Measurements from ENCODE around the gene CSHL1.
"Not testable (repeated sequence)": the region's sequence is repeated elsewhere in the genome, so short reads cannot be mapped to it uniquely, and the experiment has no call there.

The CSHL1 gene

DNA sequence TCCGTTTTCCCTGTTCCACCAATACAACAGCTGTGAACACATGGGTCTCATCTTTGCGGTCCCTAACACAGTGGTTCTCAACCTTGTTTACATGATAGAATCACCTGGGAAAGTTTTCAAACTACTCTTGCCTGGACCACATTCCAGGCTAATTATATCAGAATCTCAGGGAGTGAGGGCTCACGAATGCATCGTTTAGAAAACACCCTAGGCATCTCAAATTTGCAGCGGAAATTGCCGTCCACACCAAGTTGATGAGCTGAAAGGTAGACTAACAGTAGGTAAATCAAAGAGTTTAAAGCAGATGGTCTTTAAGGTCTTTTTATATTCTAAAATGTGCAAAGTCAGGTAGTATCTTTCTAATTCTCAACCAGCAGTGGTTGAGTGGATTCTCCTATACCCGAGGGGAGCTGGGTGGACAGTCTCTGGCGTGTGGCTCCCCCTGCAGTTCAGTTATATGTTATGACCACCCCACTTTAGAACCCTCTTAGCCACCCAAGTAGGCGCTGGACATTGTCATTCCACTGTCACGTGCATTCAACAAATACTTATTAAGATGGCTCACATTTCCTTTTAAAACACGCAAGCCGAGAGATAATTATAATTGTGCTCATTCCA, 3.8 kb downstream of the CSHL1 start:
- H3K9me3 ChIP-seq (ENCODE audit: control insufficient read depth in 2 of 2, low read length in 2 of 2); H3K27ac ChIP-seq (ENCODE audit: low read depth in 2 of 2, low read length in 2 of 2); H3K4me3 ChIP-seq (ENCODE audit: low read length in 2 of 2); H3K4me1 ChIP-seq (ENCODE audit: control insufficient read depth in 2 of 2, insufficient read depth in 2 of 2, low read length in 2 of 2); H3K27me3 ChIP-seq (ENCODE audit: control insufficient read depth in 2 of 2, insufficient read depth in 2 of 2, low read length in 2 of 2); H3K9ac ChIP-seq (ENCODE audit: low read depth in 1 of 2, low read length in 2 of 2); H3K36me3 ChIP-seq (ENCODE audit: control insufficient read depth in 2 of 2, insufficient read depth in 2 of 2, low read length in 2 of 2): not testable (repeated sequence)

DNA sequence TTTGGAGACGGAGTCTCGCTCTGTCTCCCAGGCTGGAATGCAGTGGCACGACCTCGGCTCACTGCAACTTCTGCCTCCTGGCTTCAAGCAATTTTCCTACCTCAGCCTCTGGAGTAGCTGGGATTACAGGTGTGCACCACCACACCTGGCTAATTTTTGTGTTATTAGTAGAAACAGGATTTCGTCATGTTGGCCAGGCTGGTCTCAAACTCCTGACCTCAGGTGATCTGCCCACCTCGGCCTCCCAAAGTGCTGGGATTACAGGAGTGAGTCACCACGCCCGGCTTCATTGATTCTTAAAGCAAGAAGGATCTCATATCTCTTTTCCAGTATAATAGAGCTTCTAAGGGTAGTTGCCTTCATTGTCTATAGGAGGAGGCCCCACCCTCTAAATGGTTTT, 6.3 kb downstream of the CSHL1 start:
- not testable (repeated sequence) for H3K9me3 ChIP-seq (ENCODE audit: control insufficient read depth in 2 of 2, low read length in 2 of 2); H3K4me3 ChIP-seq (ENCODE audit: low read length in 2 of 2); H3K27ac ChIP-seq (ENCODE audit: low read depth in 2 of 2, low read length in 2 of 2); H3K4me1 ChIP-seq (ENCODE audit: control insufficient read depth in 2 of 2, insufficient read depth in 2 of 2, low read length in 2 of 2); H3K9ac ChIP-seq (ENCODE audit: low read depth in 1 of 2, low read length in 2 of 2); H3K36me3 ChIP-seq (ENCODE audit: control insufficient read depth in 2 of 2, insufficient read depth in 2 of 2, low read length in 2 of 2); H3K27me3 ChIP-seq (ENCODE audit: control insufficient read depth in 2 of 2, insufficient read depth in 2 of 2, low read length in 2 of 2)

DNA sequence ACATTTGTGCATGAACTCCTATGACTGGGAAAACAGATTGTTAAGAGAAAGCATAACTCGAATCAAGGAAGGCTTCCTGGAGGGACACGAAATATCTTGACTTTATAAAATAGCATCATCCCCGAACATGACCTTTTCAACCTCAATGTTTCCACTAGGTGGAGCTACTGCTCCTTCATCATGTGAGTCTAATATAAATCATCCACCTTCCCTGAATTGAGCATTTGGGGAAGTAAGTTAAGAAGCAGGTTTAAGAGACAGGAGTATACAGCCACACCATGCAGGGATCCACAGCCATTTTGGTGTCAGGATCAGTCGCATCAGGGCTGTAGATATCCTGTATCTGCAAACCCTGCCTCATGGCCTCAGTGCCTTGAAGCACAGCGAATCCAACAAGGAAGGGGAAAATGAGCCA, 7.3 kb downstream of the CSHL1 start:
- H3K4me1 ChIP-seq (ENCODE audit: control insufficient read depth in 2 of 2, insufficient read depth in 2 of 2, low read length in 2 of 2); H3K4me3 ChIP-seq (ENCODE audit: low read length in 2 of 2); H3K27ac ChIP-seq (ENCODE audit: low read depth in 2 of 2, low read length in 2 of 2); H3K36me3 ChIP-seq (ENCODE audit: control insufficient read depth in 2 of 2, insufficient read depth in 2 of 2, low read length in 2 of 2); H3K9ac ChIP-seq (ENCODE audit: low read depth in 1 of 2, low read length in 2 of 2); H3K27me3 ChIP-seq (ENCODE audit: control insufficient read depth in 2 of 2, insufficient read depth in 2 of 2, low read length in 2 of 2); H3K9me3 ChIP-seq (ENCODE audit: control insufficient read depth in 2 of 2, low read length in 2 of 2): not testable (repeated sequence)

DNA sequence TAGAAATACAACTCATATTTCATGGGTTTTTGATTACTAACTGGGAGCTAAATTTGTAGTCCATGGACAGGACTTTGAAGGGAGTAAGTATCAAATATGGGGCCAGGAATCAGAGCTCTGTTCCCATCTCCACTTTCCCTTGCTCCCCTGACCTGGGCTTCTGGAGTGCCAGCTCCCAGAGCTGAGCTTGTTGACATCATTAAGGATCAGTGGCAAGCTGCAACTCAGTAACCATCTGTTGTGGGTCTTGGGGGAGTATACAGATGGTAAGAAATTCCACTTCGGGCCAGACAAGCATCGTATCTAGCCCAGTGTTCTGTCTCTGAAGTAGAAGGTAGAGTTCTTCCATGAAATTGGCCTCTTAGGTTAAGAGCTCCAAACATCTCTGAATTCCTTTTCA, 9.1 kb downstream of the CSHL1 start:
- not testable (repeated sequence) for H3K27ac ChIP-seq (ENCODE audit: low read depth in 2 of 2, low read length in 2 of 2); H3K36me3 ChIP-seq (ENCODE audit: control insufficient read depth in 2 of 2, insufficient read depth in 2 of 2, low read length in 2 of 2); H3K4me3 ChIP-seq (ENCODE audit: low read length in 2 of 2); H3K9ac ChIP-seq (ENCODE audit: low read depth in 1 of 2, low read length in 2 of 2); H3K27me3 ChIP-seq (ENCODE audit: control insufficient read depth in 2 of 2, insufficient read depth in 2 of 2, low read length in 2 of 2); H3K4me1 ChIP-seq (ENCODE audit: control insufficient read depth in 2 of 2, insufficient read depth in 2 of 2, low read length in 2 of 2); H3K9me3 ChIP-seq (ENCODE audit: control insufficient read depth in 2 of 2, low read length in 2 of 2)

DNA sequence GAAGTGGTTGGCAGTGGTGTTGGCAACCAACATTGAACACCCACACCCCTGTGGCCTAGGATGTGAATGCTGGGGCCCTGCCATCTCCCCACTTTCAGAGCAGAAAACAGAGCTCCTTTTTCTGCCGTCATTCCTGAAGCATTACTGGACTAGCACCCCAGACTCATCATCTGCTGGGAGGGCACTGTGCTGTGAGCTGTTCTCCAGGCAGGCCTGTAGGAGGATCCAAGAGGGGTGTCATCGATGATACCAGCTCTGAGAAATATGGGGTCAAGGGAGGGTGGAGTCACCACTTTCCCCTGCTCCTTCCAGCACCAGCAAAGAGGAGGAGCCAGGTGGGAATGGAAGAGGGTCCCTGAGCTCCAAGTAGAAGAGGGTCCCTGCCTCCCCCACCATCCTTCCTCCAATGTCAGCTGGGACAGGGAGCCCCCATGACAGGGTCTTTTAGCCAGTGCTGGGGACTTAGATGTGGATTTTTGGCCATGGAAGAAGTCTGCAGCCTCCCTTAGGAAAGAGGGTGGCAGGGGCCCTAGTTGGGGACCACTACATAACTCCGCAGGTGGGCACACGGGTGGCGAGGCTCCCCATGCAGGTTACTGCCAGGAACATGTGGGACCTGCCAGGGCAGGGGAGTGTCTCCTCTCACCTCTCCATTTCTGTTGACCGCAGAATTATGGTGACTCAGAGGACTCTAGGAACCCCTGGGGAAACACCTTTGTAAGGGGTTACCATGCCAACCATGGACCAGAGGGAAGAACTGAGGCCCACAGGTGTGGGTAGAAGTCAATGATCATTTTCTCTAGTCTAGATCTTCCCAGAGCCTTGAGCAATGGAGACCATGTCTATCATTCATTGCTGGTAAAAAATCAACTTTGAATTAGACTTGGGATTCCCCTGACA, 11.9 kb downstream of the CSHL1 start:
- H3K27ac ChIP-seq (ENCODE audit: low read depth in 2 of 2, low read length in 2 of 2); H3K4me1 ChIP-seq (ENCODE audit: control insufficient read depth in 2 of 2, insufficient read depth in 2 of 2, low read length in 2 of 2); H3K36me3 ChIP-seq (ENCODE audit: control insufficient read depth in 2 of 2, insufficient read depth in 2 of 2, low read length in 2 of 2); H3K9me3 ChIP-seq (ENCODE audit: control insufficient read depth in 2 of 2, low read length in 2 of 2); H3K27me3 ChIP-seq (ENCODE audit: control insufficient read depth in 2 of 2, insufficient read depth in 2 of 2, low read length in 2 of 2); H3K9ac ChIP-seq (ENCODE audit: low read depth in 1 of 2, low read length in 2 of 2); H3K4me3 ChIP-seq (ENCODE audit: low read length in 2 of 2): not testable (repeated sequence)

DNA sequence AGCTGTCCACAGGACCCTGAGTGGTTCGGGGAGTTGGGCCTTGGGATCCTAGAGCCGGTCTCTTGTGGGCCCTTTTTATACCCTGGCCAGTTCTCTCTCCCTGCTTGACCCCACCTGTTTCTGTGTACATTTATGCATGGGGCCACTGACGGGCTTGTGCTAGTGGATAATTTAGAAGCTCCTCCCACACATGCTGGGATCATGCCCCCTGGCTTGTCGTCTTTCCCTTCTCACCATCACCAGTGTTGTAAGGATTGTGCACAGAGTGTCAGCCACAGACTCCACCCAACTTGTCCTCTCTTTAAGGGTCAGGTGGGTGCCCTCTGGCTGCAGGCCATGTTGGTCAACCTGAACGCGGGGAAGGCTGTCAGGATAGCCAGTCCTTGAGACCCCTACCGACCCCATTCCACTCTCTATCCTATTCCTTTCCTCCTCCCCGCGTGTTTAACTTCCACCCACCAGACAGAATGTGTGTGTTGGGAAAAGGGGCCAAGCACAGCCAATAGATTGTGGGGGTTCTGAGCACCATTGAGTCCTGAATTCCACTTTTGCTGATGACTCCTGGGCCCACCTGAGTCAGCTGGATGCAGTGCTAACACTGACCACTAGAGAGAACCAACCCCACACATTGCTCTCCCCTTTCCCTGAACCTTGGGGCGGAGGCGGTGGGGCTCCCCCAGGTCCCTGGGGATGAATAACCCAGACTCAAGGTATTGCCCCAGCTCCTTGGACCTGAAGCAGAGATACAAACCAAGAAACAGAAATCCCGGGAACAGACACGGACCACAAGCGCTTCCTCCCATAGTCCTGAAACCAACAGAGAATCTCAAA, 14.3 kb downstream of the CSHL1 start, which contains the start of gene CSH1:
TSS of gene CSH1 (minus strand) at position 51 of the 831 bp plus-strand sequence. CDS start 63 bp downstream, outside the sequence.
- H3K4me1 ChIP-seq (ENCODE audit: control insufficient read depth in 2 of 2, insufficient read depth in 2 of 2, low read length in 2 of 2); H3K27me3 ChIP-seq (ENCODE audit: control insufficient read depth in 2 of 2, insufficient read depth in 2 of 2, low read length in 2 of 2); H3K36me3 ChIP-seq (ENCODE audit: control insufficient read depth in 2 of 2, insufficient read depth in 2 of 2, low read length in 2 of 2); H3K27ac ChIP-seq (ENCODE audit: low read depth in 2 of 2, low read length in 2 of 2); H3K4me3 ChIP-seq (ENCODE audit: low read length in 2 of 2); H3K9ac ChIP-seq (ENCODE audit: low read depth in 1 of 2, low read length in 2 of 2); H3K9me3 ChIP-seq (ENCODE audit: control insufficient read depth in 2 of 2, low read length in 2 of 2): not testable (repeated sequence)

DNA sequence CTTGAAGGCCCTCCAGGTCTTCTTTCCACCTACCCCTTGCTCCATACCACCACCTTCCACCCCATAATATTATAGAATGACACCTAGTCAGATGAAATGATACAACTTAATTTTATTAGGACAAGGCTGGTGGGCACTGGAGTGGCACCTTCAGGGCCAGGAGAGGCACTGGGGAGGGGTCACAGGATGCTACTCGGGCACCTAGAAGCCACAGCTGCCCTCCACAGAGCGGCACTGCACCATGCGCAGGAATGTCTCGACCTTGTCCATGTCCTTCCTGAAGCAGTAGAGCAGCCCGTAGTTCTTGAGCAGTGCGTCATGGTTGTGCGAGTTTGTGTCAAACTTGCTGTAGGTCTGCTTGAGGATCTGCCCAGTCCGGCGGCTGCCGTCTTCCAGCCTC, 16.2 kb downstream of the CSHL1 start:
- H3K27ac ChIP-seq (ENCODE audit: low read depth in 2 of 2, low read length in 2 of 2); H3K36me3 ChIP-seq (ENCODE audit: control insufficient read depth in 2 of 2, insufficient read depth in 2 of 2, low read length in 2 of 2); H3K9ac ChIP-seq (ENCODE audit: low read depth in 1 of 2, low read length in 2 of 2); H3K4me3 ChIP-seq (ENCODE audit: low read length in 2 of 2); H3K4me1 ChIP-seq (ENCODE audit: control insufficient read depth in 2 of 2, insufficient read depth in 2 of 2, low read length in 2 of 2); H3K27me3 ChIP-seq (ENCODE audit: control insufficient read depth in 2 of 2, insufficient read depth in 2 of 2, low read length in 2 of 2); H3K9me3 ChIP-seq (ENCODE audit: control insufficient read depth in 2 of 2, low read length in 2 of 2): not testable (repeated sequence)

DNA sequence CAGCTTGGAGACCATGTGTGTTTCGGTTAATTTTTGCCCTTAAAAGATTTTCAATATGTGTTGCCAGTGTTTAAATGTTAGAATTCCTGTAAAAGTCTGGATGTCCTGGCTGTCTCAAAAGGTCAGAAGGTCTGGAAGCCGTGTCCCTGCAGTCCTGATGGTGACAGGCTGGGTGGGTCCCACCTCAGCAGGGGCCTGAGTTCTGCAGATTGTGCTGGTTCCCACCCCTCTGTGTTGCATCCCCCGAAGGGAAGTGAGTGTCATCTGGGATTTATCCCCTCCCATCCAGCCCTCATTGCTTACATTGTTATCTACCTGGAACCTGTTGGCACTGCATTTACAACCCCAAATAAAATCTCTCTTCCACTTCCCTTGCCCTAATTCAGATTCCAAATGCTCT, 17.0 kb downstream of the CSHL1 start:
- not testable (repeated sequence) for H3K27me3 ChIP-seq (ENCODE audit: control insufficient read depth in 2 of 2, insufficient read depth in 2 of 2, low read length in 2 of 2); H3K36me3 ChIP-seq (ENCODE audit: control insufficient read depth in 2 of 2, insufficient read depth in 2 of 2, low read length in 2 of 2); H3K9me3 ChIP-seq (ENCODE audit: control insufficient read depth in 2 of 2, low read length in 2 of 2)

DNA sequence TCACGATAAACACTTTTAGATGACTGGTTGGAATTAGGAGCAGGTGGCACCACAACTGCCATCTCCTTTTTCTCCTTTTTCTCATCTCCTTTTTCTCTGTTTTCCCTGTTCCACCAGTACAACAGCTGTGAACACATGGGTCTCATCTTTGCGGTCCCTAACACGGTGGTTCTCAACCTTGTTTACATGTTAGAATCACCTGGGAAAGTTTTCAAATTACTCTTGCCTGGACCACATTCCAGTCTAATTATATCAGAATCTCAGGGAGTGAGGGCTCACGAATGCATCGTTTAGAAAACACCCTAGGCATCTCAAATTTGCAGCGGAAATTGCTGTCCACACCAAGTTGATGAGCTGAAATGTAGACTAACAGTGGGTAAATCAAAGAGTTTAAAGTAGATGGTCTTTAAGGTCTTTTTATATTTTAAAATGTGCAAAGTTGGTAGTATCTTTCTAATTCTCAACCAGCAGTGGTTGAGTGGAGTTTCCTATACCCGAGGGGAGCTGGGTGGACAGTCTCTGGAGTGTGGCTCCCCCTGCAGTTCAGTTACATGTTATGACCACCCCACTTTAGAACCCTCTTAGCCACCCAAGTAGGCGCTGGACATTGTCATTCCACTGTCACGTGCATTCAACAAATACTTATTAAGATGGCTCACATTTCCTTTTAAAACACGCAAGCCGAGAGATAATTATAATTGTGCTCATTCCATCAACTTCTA, 18.6 kb downstream of the CSHL1 start:
- H3K4me1 ChIP-seq (ENCODE audit: control insufficient read depth in 2 of 2, insufficient read depth in 2 of 2, low read length in 2 of 2); H3K27me3 ChIP-seq (ENCODE audit: control insufficient read depth in 2 of 2, insufficient read depth in 2 of 2, low read length in 2 of 2); H3K27ac ChIP-seq (ENCODE audit: low read depth in 2 of 2, low read length in 2 of 2); H3K4me3 ChIP-seq (ENCODE audit: low read length in 2 of 2); H3K36me3 ChIP-seq (ENCODE audit: control insufficient read depth in 2 of 2, insufficient read depth in 2 of 2, low read length in 2 of 2); H3K9me3 ChIP-seq (ENCODE audit: control insufficient read depth in 2 of 2, low read length in 2 of 2); H3K9ac ChIP-seq (ENCODE audit: low read depth in 1 of 2, low read length in 2 of 2): not testable (repeated sequence)

More for the DNA sequence above, 17.0 kb downstream of the CSHL1 start:
- H3K4me1 ChIP-seq (ENCODE audit: control insufficient read depth in 2 of 2, insufficient read depth in 2 of 2, low read length in 2 of 2); H3K4me3 ChIP-seq (ENCODE audit: low read length in 2 of 2); H3K9ac ChIP-seq (ENCODE audit: low read depth in 1 of 2, low read length in 2 of 2); H3K27ac ChIP-seq (ENCODE audit: low read depth in 2 of 2, low read length in 2 of 2): not testable (repeated sequence)
